Measurements from ENCODE around the gene DR1. TPM values are rescaled to one million over a fixed set of nuclear protein-coding genes. Genes with fewer than 3 reads are reported as not detected.

The DR1 gene
- total RNA-seq, 6 experiments from 2014 or later, result 15.7 to 26.7 (median 17.7) TPM

DNA sequence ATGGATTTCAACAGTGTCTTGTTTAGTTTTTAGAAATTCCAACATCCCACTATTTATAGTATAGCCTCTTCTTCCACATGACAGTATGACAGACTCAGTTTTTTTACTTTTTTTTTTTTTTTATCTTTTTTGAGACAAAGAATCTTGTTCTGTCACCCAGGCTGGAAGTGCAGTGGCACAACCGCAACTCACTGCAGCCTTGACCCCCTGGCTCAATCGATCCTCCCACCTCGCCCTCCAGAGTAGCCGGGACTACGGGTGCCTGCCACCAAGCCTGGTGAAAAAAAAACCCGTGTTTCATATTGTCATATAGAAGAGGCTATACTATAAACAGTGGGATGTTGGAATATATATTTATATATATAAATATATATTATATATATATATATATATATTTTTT lies 1.2 kb upstream of the DR1 start:
- Histone ChIP-seq H3K4me1 (peaks cover 0 to 14% (median 0%) of the 10 kb centered on the region in 4 donors), H3K27ac (no peak overlapping the region), H3K36me3 (no peaks in the 10 kb centered on the region), H3K9me3 (no peaks in the 10 kb centered on the region), H3K4me3 (no peak overlapping the region), H3K27me3 (no peaks in the 10 kb centered on the region)
- DNase-seq, result peak in 1 of 3 donors; percentile 37
- whole genome bisulfite sequencing (ENCODE audit: insufficient coverage, low coverage, low lambda C conversion rate, missing lambda C conversion rate), result 60% methylated on average over 6 of the region's 6 CpGs
- no peak for ATAC-seq
- TF ChIP-seq, protein P1, sequence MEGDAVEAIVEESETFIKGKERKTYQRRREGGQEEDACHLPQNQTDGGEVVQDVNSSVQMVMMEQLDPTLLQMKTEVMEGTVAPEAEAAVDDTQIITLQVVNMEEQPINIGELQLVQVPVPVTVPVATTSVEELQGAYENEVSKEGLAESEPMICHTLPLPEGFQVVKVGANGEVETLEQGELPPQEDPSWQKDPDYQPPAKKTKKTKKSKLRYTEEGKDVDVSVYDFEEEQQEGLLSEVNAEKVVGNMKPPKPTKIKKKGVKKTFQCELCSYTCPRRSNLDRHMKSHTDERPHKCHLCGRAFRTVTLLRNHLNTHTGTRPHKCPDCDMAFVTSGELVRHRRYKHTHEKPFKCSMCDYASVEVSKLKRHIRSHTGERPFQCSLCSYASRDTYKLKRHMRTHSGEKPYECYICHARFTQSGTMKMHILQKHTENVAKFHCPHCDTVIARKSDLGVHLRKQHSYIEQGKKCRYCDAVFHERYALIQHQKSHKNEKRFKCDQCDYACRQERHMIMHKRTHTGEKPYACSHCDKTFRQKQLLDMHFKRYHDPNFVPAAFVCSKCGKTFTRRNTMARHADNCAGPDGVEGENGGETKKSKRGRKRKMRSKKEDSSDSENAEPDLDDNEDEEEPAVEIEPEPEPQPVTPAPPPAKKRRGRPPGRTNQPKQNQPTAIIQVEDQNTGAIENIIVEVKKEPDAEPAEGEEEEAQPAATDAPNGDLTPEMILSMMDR (IDR thresholded peaks at IDR 0.05), result no peak
- no peak for TF ChIP-seq POLR2A (IDR thresholded peaks at IDR 0.05)
- intact Hi-C loops (cut with DNase I), result no loop called here

DNA sequence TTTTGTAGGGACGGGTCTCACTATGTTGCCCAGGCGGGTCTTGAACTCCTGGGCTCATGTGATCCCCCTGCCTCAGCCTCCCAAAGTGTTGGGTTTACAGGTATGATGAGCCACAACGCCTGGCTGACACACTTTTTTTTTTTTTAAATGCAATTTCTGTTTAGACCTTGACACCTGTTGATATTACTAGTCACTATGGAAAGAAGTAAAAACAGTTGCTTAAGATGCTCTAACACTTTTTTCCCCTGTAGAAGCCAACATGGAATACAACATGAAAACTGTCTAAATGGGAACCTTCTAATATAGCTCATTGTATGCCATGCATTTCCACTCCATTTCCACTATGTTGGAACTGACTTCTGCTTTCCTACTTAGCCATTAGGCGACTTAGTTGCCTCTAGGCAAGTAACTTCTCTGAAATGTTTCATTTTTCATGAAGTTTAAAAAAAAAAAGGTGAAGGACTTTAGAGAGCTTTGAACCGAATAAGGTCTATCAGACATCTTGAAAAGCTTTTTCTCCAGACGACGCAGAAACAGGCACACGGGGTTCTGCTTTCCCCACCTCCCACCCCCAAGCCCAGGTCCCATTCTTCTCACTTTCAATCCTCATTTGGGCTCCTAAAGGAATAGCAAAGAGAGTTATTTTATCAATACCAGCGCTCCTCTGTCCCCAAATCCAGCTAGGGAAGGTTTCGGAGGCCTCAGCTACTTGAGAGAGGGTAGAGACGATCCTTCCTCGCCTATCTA lies 648 bp upstream of the DR1 start:
- no peak for TF ChIP-seq POLR2A (IDR thresholded peaks at IDR 0.05)
- TF ChIP-seq, protein P1 (IDR thresholded peaks at IDR 0.05), result no peak
- peaks cover 0 to 20% (median 0%) of the 10 kb centered on the region in 4 donors for H3K4me1 ChIP-seq
- H3K27me3 ChIP-seq, result no peaks in the 10 kb centered on the region
- H3K9me3 ChIP-seq, result no peaks in the 10 kb centered on the region
- intact Hi-C loops (cut with DNase I), result no loop called here
- DNase-seq (no peak), ATAC-seq (peak in 2 of 4 donors; percentile 4 to 7)
- peak overlapping the region; percentile 91 to 96 (median 92) for H3K4me3 ChIP-seq
- WGBS (ENCODE audit: insufficient coverage, low coverage, low lambda C conversion rate, missing lambda C conversion rate), result 14% methylated on average over 12 of the region's 12 CpGs
- H3K36me3 ChIP-seq, result no peaks in the 10 kb centered on the region
- H3K27ac ChIP-seq, result peak overlapping the region; percentile 86 to 91 (median 86)

DNA sequence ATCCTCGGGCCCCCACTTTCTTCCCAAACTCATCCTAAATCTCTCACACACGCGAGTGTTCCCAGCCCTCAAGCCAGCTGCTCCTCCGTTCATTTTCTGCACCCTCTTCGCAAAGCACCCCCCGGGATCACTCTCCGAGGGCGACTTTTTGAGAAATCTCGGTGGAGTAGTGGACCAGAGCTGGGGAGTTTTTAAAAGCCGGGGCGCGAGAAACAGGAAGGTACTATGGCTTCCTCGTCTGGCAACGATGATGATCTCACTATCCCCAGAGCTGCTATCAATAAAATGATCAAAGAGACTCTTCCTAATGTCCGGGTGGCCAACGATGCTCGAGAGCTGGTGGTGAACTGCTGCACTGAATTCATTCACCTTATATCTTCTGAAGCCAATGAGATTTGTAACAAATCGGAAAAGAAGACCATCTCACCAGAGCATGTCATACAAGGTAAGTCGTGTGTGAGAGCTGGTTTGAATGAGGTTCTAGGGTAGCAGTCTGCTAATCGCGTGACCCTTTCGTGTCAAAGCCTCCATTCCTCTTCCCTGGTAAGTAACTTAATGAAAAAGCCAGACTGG lies 800 bp downstream of the DR1 start:
- Histone ChIP-seq H3K4me3 (peak overlapping the region; percentile 91 to 96 (median 92)), H3K36me3 (no peaks in the 10 kb centered on the region), H3K4me1 (peaks cover 0 to 26% (median 0%) of the 10 kb centered on the region in 4 donors), H3K27me3 (no peaks in the 10 kb centered on the region), H3K27ac (peak overlapping the region; percentile 86 to 91 (median 86)), H3K9me3 (no peaks in the 10 kb centered on the region)
- ATAC-seq (peak; percentile 3 to 47 (median 19)), DNase-seq (peak in 2 of 3 donors; percentile 46 to 48)
- TF ChIP-seq, protein P1 (IDR thresholded peaks at IDR 0.05), result no peak
- TF ChIP-seq POLR2A (IDR thresholded peaks at IDR 0.05), result no peak
- intact Hi-C loops (cut with DNase I), result no loop called here
- WGBS (ENCODE audit: insufficient coverage, low coverage, low lambda C conversion rate, missing lambda C conversion rate), result under 1% methylated on average over 20 of the region's 22 CpGs

DNA sequence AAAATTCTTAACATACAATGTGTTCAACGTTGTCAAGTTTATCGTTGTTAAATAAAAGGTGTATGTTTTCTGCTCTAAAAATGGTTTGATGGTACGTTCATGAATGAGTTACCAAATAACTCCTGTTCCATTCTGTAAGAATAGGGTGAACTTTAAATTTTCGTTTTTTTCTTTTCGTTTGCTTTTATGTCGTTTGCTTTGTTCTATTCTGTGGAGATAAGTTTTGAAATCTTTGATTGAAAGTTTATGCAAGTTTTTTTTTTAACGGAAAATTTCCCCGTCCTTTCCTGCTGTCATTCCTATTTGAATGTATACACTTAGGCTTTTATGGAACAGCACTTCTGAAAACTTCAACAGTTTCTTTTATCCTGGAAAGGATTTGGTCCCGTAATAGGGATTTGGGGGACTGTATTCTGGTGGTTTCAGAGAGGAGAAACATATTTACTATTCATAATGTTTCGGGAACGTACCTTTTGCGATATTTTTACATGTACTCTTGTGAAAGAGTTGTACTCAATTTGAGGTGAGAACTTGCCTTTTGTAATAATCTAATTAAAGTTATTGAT lies 1.7 kb downstream of the DR1 start:
- H3K27ac ChIP-seq, result peak overlapping the region in 1 of 3 donors; percentile 86
- 2% methylated on average over 12 of the region's 12 CpGs for WGBS (ENCODE audit: insufficient coverage, low coverage, low lambda C conversion rate, missing lambda C conversion rate)
- TF ChIP-seq, protein P1 (IDR thresholded peaks at IDR 0.05), result no peak

More for the DNA sequence above, 1.7 kb downstream of the DR1 start:
- intact Hi-C loops (cut with DNase I), result no loop called here
- H3K9me3 ChIP-seq, result no peaks in the 10 kb centered on the region
- no peaks in the 10 kb centered on the region for H3K36me3 ChIP-seq
- H3K4me1 ChIP-seq, result peaks cover 0 to 26% (median 0%) of the 10 kb centered on the region in 4 donors
- H3K4me3 ChIP-seq, result peak overlapping the region; percentile 91 to 96 (median 92)
- ATAC-seq, result no peak
- DNase-seq, result no peak
- no peaks in the 10 kb centered on the region for H3K27me3 ChIP-seq

Measured in right lobe of liver (tissue), 6 donors.